MM.1S (cell line): Measurements from ENCODE around the gene ABCC3.

Experiments
- DNase-seq: peaks from one replicate; pipeline ENCODE4 v3.0.0-alpha.2; 2015
- H2AFZ ChIP-seq: fragments of 300-600 bp; sonication (generic); 2 replicates; pipeline ENCODE4 v1.6.0; 2016; ENCODE audit warnings: antibody characterized with exemption, low read length
- H3F3A ChIP-seq: fragments of 300-600 bp; sonication (generic); 2 replicates; pipeline ENCODE4 v1.6.1; 2016; ENCODE audit warnings: mild to moderate bottlenecking, antibody characterized with exemption, low read length, moderate library complexity, mixed read lengths; ENCODE audit not compliant: insufficient read depth
- H3K27ac ChIP-seq: fragments of 300-600 bp; sonication (generic); 2 replicates; pipeline ENCODE4 v1.5.1; 2016; ENCODE audit warnings: mild to moderate bottlenecking, low read length
- H3K27me3 ChIP-seq: fragments of 300-600 bp; sonication (generic); replicated peaks from 2 replicates; pipeline ENCODE4 v1.6.0; 2016; ENCODE audit warnings: low read length; ENCODE audit not compliant: insufficient read depth
- H3K36me3 ChIP-seq: fragments of 300-600 bp; sonication (generic); replicated peaks from 2 replicates; pipeline ENCODE4 v1.6.1; 2016; ENCODE audit warnings: mild to moderate bottlenecking, low read length, mixed read lengths; ENCODE audit not compliant: insufficient read depth
- H3K4me1 ChIP-seq: fragments of 300-600 bp; sonication (generic); 2 replicates; pipeline ENCODE4 v1.6.1; 2016; ENCODE audit warnings: low read length, mixed read lengths
- H3K4me2 ChIP-seq: fragments of 300-600 bp; sonication (generic); 2 replicates; pipeline ENCODE4 v1.6.0; 2016; ENCODE audit warnings: low read depth, low read length
- H3K4me3 ChIP-seq: fragments of 300-600 bp; sonication (generic); 2 replicates; pipeline ENCODE4 v1.5.1; 2016; ENCODE audit warnings: low read length, mixed read lengths
- H3K79me2 ChIP-seq: fragments of 300-600 bp; sonication (generic); 2 replicates; pipeline ENCODE4 v1.6.1; 2016; ENCODE audit warnings: mixed run types, low read length, mixed read lengths
- H3K9ac ChIP-seq: fragments of 300-600 bp; sonication (generic); 2 replicates; pipeline ENCODE4 v1.6.1; 2016; ENCODE audit warnings: low read length, mixed read lengths
- H3K9me2 ChIP-seq: fragments of 300-600 bp; sonication (generic); replicated peaks from 2 replicates; pipeline ENCODE4 v1.6.1; 2016; ENCODE audit warnings: mild to moderate bottlenecking, low read length, mixed read lengths; ENCODE audit not compliant: insufficient read depth
- H3K9me3 ChIP-seq: fragments of 300-600 bp; sonication (generic); replicated peaks from 2 replicates; pipeline ENCODE4 v1.6.1; 2016; ENCODE audit warnings: mild to moderate bottlenecking, low read length, mixed read lengths; ENCODE audit not compliant: insufficient read depth
- H4K20me1 ChIP-seq: fragments of 300-600 bp; sonication (generic); 2 replicates; pipeline ENCODE4 v1.6.1; 2016; ENCODE audit warnings: mild to moderate bottlenecking, low read length, moderate library complexity, mixed read lengths; ENCODE audit not compliant: insufficient read depth
- CTCF ChIP-seq: fragments of 300-600 bp; sonication (generic); IDR thresholded peaks from 2 replicates; pipeline ENCODE4 v1.5.1; 2016; ENCODE audit warnings: antibody characterized with exemption, low read length, mixed read lengths
- EZH2 ChIP-seq: fragments of 300-600 bp; sonication (generic); optimal IDR thresholded peaks from 2 replicates; pipeline ENCODE3; 2017; ENCODE audit warnings: low read depth, mild to moderate bottlenecking, antibody characterized with exemption, low read length, mixed read lengths
- EZH2phosphoT487 ChIP-seq: fragments of 300-600 bp; sonication (generic); IDR thresholded peaks from 2 replicates; pipeline ENCODE4 v1.6.1; 2018; ENCODE audit warnings: antibody characterized with exemption, low read length

The ABCC3 gene

GRCh38 chr17:50632637-50633036 lies 2.0 kb upstream of the ABCC3 start:
- Histone ChIP-seq H3K36me3 (no peaks in the 10 kb centered on the region), H3K27ac (no peak overlapping the region), H3K9ac (no peak overlapping the region), H4K20me1 (no peaks in the 10 kb centered on the region), H3K4me3 (no peak overlapping the region), H2AFZ (no peak overlapping the region), H3K9me2 (no peaks in the 10 kb centered on the region), H3K79me2 (no peaks in the 10 kb centered on the region), H3K4me1 (peaks cover 9% of the 10 kb centered on the region), H3F3A (no peaks in the 10 kb centered on the region), H3K9me3 (no peaks in the 10 kb centered on the region), H3K4me2 (no peak overlapping the region), H3K27me3 (peaks cover 55% of the 10 kb centered on the region)
- DNase-seq, result no peak
- TF ChIP-seq EZH2phosphoT487 (no peak), EZH2 (no peak), CTCF (no peak)

- no peaks in the 10 kb centered on the region for H3K9me2 ChIP-seq
- no peak overlapping the region for H3K4me3 ChIP-seq
- H3K27ac ChIP-seq, result no peak overlapping the region
- no peaks in the 10 kb centered on the region for H4K20me1 ChIP-seq
- H3K9ac ChIP-seq, result no peak overlapping the region
- no peak overlapping the region for H2AFZ ChIP-seq
- H3K4me2 ChIP-seq, result no peak overlapping the region
- H3K9me3 ChIP-seq, result no peaks in the 10 kb centered on the region
- TF ChIP-seq EZH2phosphoT487 (no peak), EZH2 (no peak), CTCF (no peak)
- no peaks in the 10 kb centered on the region for H3F3A ChIP-seq
- no peaks in the 10 kb centered on the region for H3K79me2 ChIP-seq
- no peak for DNase-seq
- no peaks in the 10 kb centered on the region for H3K4me1 ChIP-seq
- peaks cover 51% of the 10 kb centered on the region for H3K27me3 ChIP-seq
- H3K36me3 ChIP-seq, result no peaks in the 10 kb centered on the region
These were observed 998 bp upstream of the ABCC3 start for GRCh38 chr17:50633683-50634082.

GRCh38 chr17:50634915-50635731 lies 442 bp downstream of the ABCC3 start:
- TF ChIP-seq CTCF (no peak), EZH2phosphoT487 (no peak), EZH2 (no peak)
- no peaks in the 10 kb centered on the region for H3F3A ChIP-seq
- H3K27ac ChIP-seq, result no peak overlapping the region
- peaks cover 47% of the 10 kb centered on the region for H3K27me3 ChIP-seq
- no peaks in the 10 kb centered on the region for H3K79me2 ChIP-seq
- H3K9me3 ChIP-seq, result no peaks in the 10 kb centered on the region
- DNase-seq, result no peak
- H3K9ac ChIP-seq, result no peak overlapping the region
- H3K4me3 ChIP-seq, result no peak overlapping the region
- no peaks in the 10 kb centered on the region for H4K20me1 ChIP-seq
- peak overlapping the region; percentile 22; the same call in 1 of the 2 replicates for H3K4me2 ChIP-seq
- no peaks in the 10 kb centered on the region for H3K36me3 ChIP-seq
- no peaks in the 10 kb centered on the region for H3K4me1 ChIP-seq
- no peak overlapping the region for H2AFZ ChIP-seq
- no peaks in the 10 kb centered on the region for H3K9me2 ChIP-seq
